ENCODE results near the gene GXYLT2. TPM values are rescaled to one million over a fixed set of nuclear protein-coding genes. Genes with fewer than 3 reads are reported as not detected.
A peak's percentile ranks its signal among the peaks of the same experiment; 100 is the strongest.

Gene GXYLT2
- total and polyA plus RNA-seq, 2 of the 13 experiments (the other 11 are each of a cell fraction or from before 2014, with no cell fraction given): 4.3 to 6.9 TPM

GRCh38 chr3:72847751-72848702 is 39.8 kb upstream of the GXYLT2 start, which contains the start of gene SHQ1 (continued):
- no peak; the same call in 1 of the 2 replicates for TF ChIP-seq TFE3 (CRISPR knock-in tag; IDR thresholded peaks at IDR 0.05)
- TF ChIP-seq THAP7 (CRISPR knock-in tag; IDR thresholded peaks at IDR 0.05): peak; percentile 90
- TF ChIP-seq HOXA9 (CRISPR knock-in tag; IDR thresholded peaks at IDR 0.05; ENCODE audit: borderline replicate concordance): no peak
- TF ChIP-seq ZNF451 (CRISPR knock-in tag; IDR thresholded peaks at IDR 0.05): peak; percentile 84; the same call in 1 of the 2 replicates
- no peak for TF ChIP-seq NCOA5 (CRISPR knock-in tag; IDR thresholded peaks at IDR 0.05)
- 0 out of 2 replicates have a peak, but pooled peaks have one; percentile 59 for TF ChIP-seq SMAD1 (CRISPR knock-in tag; IDR thresholded peaks at IDR 0.05; ENCODE audit: borderline replicate concordance, low read depth)
- TF ChIP-seq ZNF430 (CRISPR knock-in tag; IDR thresholded peaks at IDR 0.05): peak; percentile 85; the same call in 1 of the 2 replicates
- TF ChIP-seq REPIN1 (CRISPR knock-in tag; IDR thresholded peaks at IDR 0.05; ENCODE audit: borderline replicate concordance, low read depth): peak; percentile 92
- peak; percentile 76; the same call in 1 of the 2 replicates for TF ChIP-seq EEA1 (CRISPR knock-in tag; IDR thresholded peaks at IDR 0.05; ENCODE audit: borderline replicate concordance)
- TF ChIP-seq SIN3A (IDR thresholded peaks at IDR 0.05; ENCODE audit: borderline replicate concordance, low read depth, low read length): peak; percentile 100
- TF ChIP-seq PAXIP1 (CRISPR knock-in tag; conservative IDR thresholded peaks at IDR 0.05): no peak; the same call in 1 of the 2 replicates
- peak; percentile 69; the same call in 1 of the 2 replicates for TF ChIP-seq MEIS1 (CRISPR knock-in tag; IDR thresholded peaks at IDR 0.05; ENCODE audit: borderline replicate concordance)
- TF ChIP-seq ELF1 (CRISPR knock-in tag; IDR thresholded peaks at IDR 0.05): peak; percentile 96
- no peak for TF ChIP-seq ZNF12 (CRISPR knock-in tag; IDR thresholded peaks at IDR 0.05)
- no peak for TF ChIP-seq NCOA2 (CRISPR knock-in tag; IDR thresholded peaks at IDR 0.05)
- no peak; the same call in 1 of the 2 replicates for TF ChIP-seq E2F2 (CRISPR knock-in tag; IDR thresholded peaks at IDR 0.05; ENCODE audit: borderline replicate concordance)
- TF ChIP-seq THAP11 (CRISPR knock-in tag; IDR thresholded peaks at IDR 0.05): peak; percentile 86
- no peak for TF ChIP-seq NFE2 (CRISPR knock-in tag; IDR thresholded peaks at IDR 0.05)
- peak; percentile 84; the same call in 1 of the 2 replicates for TF ChIP-seq NRL (CRISPR knock-in tag; IDR thresholded peaks at IDR 0.05; ENCODE audit: borderline replicate concordance)

All from HepG2 (cell line).